Right renal cortex interstitium (tissue), 3 donors: ENCODE results near the gene GPR22. TPM values are rescaled to one million over a fixed set of nuclear protein-coding genes. Genes with fewer than 3 reads are reported as not detected.
A peak's percentile ranks its signal among the peaks of the same experiment; 100 is the strongest.

Source experiments
- DNase-seq, 3 donors: peaks; one replicate each; pipeline ENCODE4 v3.0.0-alpha.2; 2013; ENCODE audit warnings: low read depth in 3 of 3, low spot score in 2 of 3
- polyA plus RNA-seq, 3 donors: library from polyadenylated mRNA; unstranded; fragments of 120-200 nt; gene quantifications; one replicate each; pipeline ENCODE4 v1.2.1, GENCODE V29; 2013; ENCODE audit not compliant: insufficient read length in 3 of 3

Gene GPR22
- polyA plus RNA-seq = under 1 TPM; 0.19 to 0.36 (median 0.30) TPM

DNA sequence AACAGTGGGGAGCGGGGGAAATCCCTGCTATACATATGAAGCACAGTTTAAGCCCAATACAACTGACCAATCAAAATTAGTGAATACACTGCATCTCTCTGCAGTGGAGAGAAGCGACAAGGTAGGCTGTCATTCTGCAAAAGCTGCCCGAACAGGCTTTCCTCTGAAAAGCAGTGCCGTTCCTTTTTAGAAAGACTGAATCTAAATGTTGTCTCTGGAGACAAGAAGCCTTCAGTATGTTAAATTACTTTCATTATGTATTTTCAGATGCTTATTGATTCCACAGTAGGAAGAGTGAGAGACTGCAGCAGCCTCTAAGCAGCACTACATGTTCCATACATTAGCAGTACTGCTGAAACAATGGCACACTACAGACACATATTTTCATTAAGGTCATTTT, at the start of gene GPR22:
TSS of gene GPR22 (plus strand) at position 129 of the 400 bp plus-strand sequence. CDS start 4,004 bp downstream, outside the sequence.
- DNase-seq = no peak

DNA sequence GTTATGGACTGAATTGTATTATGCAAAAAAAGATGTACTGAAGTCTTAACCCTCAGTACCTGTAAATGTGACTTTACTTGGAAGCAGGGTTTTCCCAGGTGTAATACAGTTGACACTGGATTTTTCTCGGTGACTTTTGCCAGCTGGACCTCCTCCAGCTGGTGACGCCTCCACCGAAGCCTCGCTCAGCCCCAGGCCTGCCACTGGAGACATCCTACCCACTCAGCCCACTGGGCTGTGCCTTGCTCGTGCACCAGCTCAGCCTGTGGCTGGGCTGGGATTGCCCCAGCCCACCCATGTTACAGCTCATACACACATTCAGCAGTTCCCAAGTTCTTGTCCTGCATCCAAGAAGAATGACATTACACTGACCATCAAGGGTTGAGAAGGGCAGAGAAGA, 42.4 kb upstream of the GPR22 start:
- DNase-seq = no peak

DNA sequence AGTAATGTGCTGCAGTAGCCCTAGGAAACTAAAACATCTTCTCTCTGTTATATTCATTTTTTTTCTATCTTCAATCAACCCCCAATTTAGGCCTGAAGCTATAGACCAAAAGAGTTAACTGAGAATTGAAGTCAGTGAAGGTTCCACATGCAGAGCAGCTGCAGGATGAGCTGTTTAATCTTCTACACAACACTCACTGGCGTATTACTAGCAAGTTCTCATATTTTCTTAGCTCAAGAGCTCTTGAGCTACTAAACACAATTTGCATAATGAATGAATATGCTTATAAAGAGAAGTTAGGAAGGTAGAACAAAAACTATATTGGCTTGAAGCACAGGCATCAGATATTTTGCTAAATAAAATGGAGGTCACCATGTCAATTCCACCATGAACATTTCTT, 41.2 kb upstream of the GPR22 start:
- DNase-seq = no peak

DNA sequence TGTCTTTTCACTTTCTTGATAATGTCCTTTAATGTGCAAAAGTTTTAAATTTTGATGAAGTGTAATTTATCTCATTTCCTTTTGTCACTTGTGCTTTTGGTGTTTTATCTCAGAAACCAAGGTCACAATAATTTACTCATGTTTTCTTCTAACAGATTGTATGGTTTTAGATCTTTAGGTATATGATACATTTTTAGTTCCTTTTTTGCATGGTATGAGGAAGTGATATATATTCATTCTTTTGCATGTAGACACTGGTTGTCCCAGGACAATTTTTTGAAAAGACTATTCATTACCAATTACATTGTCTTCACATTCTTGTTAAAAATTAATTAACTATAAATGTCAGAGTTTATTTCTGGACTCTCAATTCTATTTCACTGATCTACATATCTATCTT, 39.8 kb upstream of the GPR22 start:
- no peak for DNase-seq

DNA sequence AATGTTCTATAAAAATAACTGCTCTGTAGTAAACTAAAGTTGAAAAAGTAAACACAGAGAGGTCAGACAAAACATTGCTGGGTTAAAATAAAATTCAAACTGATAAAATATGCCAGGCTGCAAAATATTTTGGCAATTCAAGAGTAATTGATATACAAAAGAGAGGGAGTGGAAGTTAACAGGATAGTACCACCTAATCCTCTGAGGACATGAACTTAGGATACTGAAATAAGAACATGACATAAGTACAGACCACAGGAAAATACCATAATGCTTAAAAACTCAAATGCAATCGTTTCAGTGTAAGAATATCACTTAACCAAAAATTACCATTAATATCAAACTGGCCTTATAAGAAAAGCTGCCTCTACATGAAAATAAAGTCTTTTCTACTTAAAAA, 37.6 kb upstream of the GPR22 start:
- no peak for DNase-seq

DNA sequence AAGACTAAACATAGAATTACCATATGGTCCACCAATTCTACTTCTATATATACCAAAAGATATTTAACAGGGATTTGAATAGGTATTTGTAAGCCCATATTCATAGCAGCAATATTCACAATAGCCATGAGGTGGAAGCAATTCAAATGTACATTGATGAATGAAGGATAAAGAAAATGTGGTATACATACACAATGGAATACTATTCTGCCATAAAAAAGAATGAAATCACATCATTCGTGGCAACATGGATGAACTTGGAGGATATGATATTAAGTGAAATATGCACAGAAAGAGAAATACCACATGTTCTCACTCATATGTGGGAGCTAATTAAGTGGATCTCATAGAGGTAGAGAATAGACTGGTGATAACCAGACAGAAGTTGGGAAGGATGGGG, 34.1 kb upstream of the GPR22 start:
- DNase-seq = no peak

DNA sequence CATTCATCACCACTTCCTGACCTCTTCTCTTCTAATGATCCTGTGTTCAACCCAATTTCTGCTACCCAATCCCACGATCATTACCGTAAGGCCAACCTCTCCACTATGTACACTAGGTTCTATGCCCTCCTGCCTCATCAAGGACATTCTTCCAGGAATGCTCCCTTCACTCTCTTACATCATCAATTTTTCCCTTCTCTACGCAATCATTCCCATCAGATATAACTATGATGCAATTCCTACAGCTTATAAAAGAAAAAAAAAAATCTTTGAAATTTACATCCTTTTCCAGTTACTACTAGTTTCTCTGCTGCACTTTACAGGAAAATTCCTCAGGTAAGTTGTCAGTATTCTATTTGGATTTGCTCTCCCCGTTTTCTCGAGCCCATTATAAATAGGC, 30.8 kb upstream of the GPR22 start:
- no peak for DNase-seq

DNA sequence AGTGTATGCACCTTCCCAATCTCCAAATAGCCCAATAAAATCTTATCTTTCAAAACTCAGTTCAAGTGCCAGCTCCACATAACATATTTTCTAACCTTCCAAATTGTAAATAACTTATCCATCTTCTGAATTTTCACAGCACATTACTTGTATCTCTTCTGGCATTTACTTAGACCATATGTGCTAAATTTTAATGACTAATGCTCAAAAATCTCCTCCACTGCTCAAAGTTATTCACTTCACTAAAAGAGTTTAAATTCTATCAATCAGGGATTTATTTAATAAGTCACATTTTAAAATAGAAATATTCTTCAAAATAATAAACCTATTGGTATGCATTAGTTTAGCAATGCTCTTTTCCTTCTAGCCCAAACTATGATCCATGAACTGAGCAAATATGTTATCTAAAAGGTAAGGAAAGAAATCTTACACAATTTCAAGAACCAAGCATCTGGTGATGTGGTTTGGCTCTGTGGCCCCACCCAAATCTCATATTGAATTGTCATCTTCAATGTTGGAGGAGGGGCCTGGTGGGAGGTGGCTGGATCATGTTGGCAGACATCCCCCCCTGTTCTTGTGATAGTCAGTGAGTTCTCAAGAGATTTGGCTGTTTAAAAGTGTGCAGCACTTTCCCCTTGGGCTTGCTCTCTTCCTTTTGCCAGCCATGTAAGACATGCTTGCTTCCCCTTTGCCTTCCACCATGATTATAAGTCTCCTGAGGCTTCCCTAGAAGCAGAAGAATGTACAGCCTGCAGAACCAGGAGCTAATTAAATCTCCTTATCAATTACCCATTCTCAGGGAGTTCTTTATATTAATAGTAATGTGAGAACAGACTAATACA, 28.1 kb upstream of the GPR22 start:
- no peak for DNase-seq

DNA sequence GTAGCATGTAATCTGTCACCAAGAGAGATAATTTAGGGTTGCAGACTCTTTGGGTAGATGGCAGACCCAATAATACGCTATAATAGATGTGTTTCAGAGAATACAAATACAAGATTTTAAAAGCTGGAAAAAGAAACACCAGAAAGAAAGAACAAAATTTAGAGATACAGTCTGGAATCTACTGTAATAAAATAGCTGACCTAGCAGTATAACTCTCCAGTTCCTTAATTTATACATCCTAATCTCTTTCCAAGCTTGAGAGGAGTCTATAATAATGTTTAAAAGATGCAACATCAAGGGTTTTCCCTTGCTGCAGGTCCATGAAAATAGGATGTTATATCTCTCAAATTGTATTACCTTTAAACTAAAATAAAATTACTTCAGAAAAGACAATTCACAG, 27.2 kb upstream of the GPR22 start:
- DNase-seq = no peak

GRCh38 chr7:107446531-107446930, 23.3 kb upstream of the GPR22 start:
- DNase-seq = no peak

- no peak for DNase-seq
Measured at GRCh38 chr7:107446988-107447387, 22.9 kb upstream of the GPR22 start.

DNA sequence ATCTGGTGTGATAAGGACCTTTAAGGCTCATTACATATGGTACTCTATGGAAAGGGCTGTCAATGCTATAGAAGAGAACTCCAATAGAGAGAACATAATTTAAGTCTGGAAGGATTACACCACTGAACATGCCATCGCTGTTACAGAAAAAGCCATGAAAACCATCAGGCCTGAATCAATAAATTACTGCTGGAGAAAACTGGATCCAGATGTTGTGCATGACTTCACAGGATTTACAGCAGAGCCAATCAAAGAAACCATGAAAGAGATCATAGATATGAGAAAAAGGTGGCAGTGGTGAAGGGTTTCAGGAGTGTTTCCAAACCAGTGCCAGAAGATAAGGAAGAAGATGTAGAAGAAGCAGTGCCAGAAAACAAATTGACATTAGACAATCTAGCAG, 18.9 kb upstream of the GPR22 start:
- DNase-seq = no peak

DNA sequence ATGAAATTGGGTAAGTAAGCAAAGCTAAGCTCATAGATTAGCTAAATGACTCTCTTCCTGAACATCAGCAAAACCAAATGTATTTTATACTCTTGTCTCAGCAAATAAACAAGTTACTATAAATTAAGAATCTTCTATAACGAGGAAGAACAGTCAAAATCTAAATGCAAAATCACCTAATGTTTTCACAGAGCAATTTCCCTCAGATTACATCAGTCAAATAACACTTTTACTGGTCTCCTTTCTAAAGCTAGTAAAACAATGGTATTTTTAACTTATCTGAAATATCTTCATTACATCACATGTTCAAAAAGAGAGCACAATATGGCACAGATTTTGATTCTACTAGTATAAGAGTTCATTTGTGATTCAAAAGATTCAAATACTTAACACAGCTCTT, 16.5 kb upstream of the GPR22 start:
- no peak for DNase-seq

DNA sequence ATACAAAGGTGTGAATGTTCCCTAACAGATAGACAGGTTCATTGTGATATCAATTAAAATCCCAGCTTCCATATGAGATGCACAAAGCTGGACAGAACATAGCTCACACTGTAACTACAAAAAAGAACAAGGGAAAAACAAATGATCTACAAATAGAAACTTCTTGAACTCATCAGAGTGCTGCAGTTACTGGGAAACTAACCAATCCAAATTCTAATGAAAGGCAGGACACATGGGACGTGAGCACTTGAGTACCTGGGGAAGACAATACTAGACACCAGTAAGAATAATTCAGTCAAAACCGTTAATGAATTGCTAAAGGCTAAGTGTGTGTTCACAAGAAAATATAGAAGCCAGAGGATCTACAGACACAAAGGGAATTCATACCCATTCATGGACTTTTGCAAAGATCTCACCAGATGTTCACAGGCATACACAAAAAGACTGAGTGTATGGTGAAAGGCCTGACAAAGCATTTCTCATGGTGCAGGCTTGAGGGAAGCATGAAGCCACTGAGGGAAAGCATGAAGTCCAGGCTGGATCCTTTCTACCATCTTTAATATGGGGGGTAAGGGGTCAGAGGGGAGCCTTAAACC, 7.8 kb upstream of the GPR22 start:
- DNase-seq = no peak

- DNase-seq = peak; percentile 6 to 33 (median 21)
Measured at GRCh38 chr7:107463139-107464078, 6.4 kb upstream of the GPR22 start.

DNA sequence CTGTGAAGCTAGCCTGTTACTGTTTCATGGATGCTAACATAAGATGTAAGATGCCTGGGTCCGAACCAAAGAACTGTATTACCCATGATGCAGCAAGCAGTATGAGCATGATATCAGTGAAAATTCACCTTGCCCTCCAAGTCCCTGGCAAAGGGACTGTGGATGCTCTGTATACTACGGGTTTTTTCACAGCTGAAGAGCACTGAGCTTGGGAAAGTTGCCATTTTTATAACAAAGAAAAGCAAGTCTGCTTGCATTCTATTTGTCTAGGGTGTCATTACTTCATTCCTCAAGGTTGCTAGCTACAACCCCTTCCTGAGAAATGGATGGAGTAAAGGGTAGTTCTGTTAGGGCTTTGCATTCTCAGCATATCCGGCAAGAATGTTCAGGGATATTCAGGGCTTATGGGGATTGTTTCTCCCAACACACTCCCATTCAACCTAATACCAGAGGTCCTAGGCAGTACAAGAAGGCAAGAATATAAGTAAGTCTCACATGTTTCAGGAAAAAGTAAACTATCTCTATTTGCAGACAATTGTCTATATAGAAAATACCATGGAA, 5.1 kb upstream of the GPR22 start:
- DNase-seq = no peak

DNA sequence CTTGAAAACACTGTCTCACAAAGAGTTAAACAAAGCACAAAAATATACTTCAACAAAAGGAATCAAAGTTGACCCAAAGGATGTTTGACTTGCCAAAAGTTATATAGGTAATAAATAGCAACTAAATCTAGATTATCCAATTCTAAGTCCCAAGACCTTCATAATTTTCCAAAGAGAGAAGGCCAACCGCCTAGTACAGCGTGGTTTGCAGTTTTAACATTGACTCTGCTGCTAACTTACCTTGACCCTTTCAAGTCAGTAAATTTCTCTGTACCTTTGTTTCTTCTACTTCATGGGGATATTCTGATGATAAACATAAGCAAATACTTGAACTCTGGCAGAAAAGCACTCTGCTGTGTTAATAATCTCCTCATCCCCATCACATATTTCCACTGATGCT, 1.9 kb upstream of the GPR22 start:
- no peak for DNase-seq

- DNase-seq = no peak
Measured at GRCh38 chr7:107468824-107469223, 1.0 kb upstream of the GPR22 start.

DNA sequence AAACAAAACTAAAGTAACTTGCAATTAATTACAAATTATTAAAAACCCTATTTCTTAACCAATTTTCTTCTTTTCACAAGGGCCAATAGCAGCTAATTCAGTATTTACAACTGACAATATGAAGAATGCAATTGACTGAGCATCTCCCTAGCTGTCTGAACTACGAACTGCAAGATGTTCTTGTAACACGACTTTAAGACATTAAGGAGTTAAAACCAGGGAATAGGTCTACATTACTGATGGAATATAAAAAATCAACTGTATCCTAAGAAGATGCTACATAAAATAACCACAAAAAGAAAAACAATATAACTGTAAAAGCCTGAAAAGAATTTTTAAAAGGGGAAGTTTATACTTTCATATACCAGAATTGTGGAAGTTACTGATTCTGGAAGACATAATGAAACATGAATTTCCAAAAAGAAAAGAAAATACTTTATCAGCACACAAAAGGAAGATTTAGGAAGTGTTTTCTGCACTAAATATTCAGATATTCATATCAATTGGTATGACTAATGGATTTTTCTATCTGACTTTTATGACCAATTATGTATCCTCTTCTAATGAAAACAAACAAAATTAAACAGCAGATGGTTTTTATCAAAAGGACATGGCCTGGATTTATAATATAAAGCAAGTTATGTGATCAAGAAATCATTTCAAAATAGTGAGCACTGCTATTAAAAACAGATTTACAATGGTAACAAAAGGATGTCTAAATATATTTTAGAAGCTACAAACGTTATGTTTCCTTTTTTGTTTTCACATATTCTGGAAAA, 1.6 kb downstream of the GPR22 start:
- peak in 1 of 3 donors; percentile 6 for DNase-seq

DNA sequence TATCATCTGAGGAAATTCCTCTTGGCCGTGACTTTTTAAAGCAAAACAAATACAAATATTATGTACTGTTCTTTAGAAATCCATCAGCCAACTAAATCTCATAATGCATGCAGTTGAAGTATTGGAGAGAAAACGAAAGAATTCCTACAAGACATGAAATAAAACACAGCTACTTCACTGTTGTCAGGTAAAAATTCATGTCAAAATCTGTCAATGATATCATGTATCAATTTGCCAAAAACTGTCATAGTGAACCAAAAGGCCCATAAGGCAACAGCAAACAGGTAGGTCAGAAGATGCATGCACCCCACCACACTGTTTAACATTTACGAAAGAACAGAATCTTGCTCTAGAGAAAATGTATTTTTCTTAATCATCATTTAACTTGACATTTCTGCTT, 2.3 kb downstream of the GPR22 start:
- no peak for DNase-seq
